K562 (cell line): ENCODE data around the gene SCAMP5. TPM values are rescaled to one million over a fixed set of nuclear protein-coding genes. Genes with fewer than 3 reads are reported as not detected.

Experiments
- ARID4B ChIP-seq: sonication (generic); formaldehyde crosslinking; IDR thresholded peaks from 2 replicates; pipeline ENCODE4 v1.8.0; 2022; ENCODE audit warnings: mild to moderate bottlenecking, missing genetic modification reagents
- BMI1 ChIP-seq: fragments of 150-350 bp; IDR thresholded peaks from 2 replicates; pipeline ENCODE4 v1.6.1; 2014; ENCODE audit warnings: low read length
- BRD9 ChIP-seq: fragments of 450-650 bp; IDR thresholded peaks from 2 replicates; pipeline ENCODE4 v1.6.1; 2018; ENCODE audit warnings: low read depth; ENCODE audit not compliant: partially characterized antibody
- CCNT2 ChIP-seq: IDR thresholded peaks from 2 replicates; pipeline ENCODE4 v1.6.1; 2011; ENCODE audit warnings: borderline replicate concordance, low read depth, mild to moderate bottlenecking, moderate library complexity, mixed read lengths, low read length; ENCODE audit not compliant: insufficient read length; ENCODE audit errors: extremely low read depth
- GTF2A2 ChIP-seq: IDR thresholded peaks from 2 replicates; pipeline ENCODE4 v1.6.1; 2016; ENCODE audit warnings: mild to moderate bottlenecking, missing genetic modification characterization, missing compliant biosample characterization
- JUN ChIP-seq, 2 experiments: sonication (generic) in 1 of 2; formaldehyde crosslinking in 1 of 2; IDR thresholded peaks; 2 replicates each; pipeline versions ENCODE4 v1.6.1 to v1.8.0; 2012 to 2022; ENCODE audit warnings: borderline replicate concordance in 2 of 2, mild to moderate bottlenecking in 2 of 2, improper control_type of control experiment in 1 of 2, low read depth in 1 of 2, low read length in 1 of 2, missing genetic modification reagents in 1 of 2
- KAT8 ChIP-seq: fragments of 450-650 bp; IDR thresholded peaks from 2 replicates; pipeline ENCODE4 v1.6.1; 2016; ENCODE audit warnings: low read depth, mild to moderate bottlenecking
- LEF1 ChIP-seq: fragments of 450-650 bp; IDR thresholded peaks from 2 replicates; pipeline ENCODE4 v1.6.1; 2016; ENCODE audit warnings: mild to moderate bottlenecking
- NEUROD1 ChIP-seq: fragments of 150-350 bp; IDR thresholded peaks from 2 replicates; pipeline ENCODE4 v1.6.1; 2014; ENCODE audit warnings: borderline replicate concordance, low read length, low read depth; ENCODE audit not compliant: partially characterized antibody
- SMC3 ChIP-seq: conservative IDR thresholded peaks from 2 replicates; pipeline ENCODE4 v1.6.1; 2011; ENCODE audit warnings: low read depth, low read length, improper control_type of control experiment; ENCODE audit not compliant: insufficient read depth
- WHSC1 ChIP-seq: IDR thresholded peaks from one replicate; pipeline ENCODE4 v1.6.1; 2012; ENCODE audit warnings: low read length, control low read depth, inconsistent platforms
- ZBTB8A ChIP-seq: fragments of 450-650 bp; IDR thresholded peaks from 2 replicates; pipeline ENCODE4 v1.6.1; 2018; ENCODE audit warnings: mild to moderate bottlenecking, moderate library complexity; ENCODE audit not compliant: partially characterized antibody
- ZFX ChIP-seq: sonication (generic); formaldehyde crosslinking; IDR thresholded peaks from 2 replicates; pipeline ENCODE4 v1.8.0; 2022; ENCODE audit warnings: mild to moderate bottlenecking, missing genetic modification reagents, moderate library complexity
- ZNF551 ChIP-seq: fragments of 250-450 bp; sonication (Bioruptor Pico); IDR thresholded peaks from 2 replicates; pipeline ENCODE4 v1.5.0; 2021; ENCODE audit warnings: mild to moderate bottlenecking, moderate library complexity
- ZNF609 ChIP-seq: sonication (generic); formaldehyde crosslinking; IDR thresholded peaks from 2 replicates; pipeline ENCODE4 v1.8.1; 2023; ENCODE audit warnings: missing genetic modification reagents, mild to moderate bottlenecking, borderline replicate concordance
- ZNF644 ChIP-seq: fragments of 200-800 bp; sonication (Bioruptor generic); IDR thresholded peaks from 2 replicates; pipeline ENCODE4 v1.6.1; 2016; ENCODE audit warnings: low read depth, missing genetic modification characterization, missing compliant biosample characterization
- polyA plus RNA-seq, 8 experiments: library from polyadenylated mRNA; depleted of rRNA in 4 of 8; stranded (reverse) in 5 of 8; unstranded in 3 of 8; fragments of >200 nt; fragmentation: Nextera tagmentation in 2 of 8; fragmentation: Illumina TruSeq in 1 of 8; extraction: Ambion mirVana in 2 of 8; extraction: Trizol in 1 of 8; gene quantifications; 2 replicates each; pipeline versions ENCODE4 v1.2.1 to v1.2.3, GENCODE V29; 2011 to 2014; ENCODE audit warnings: inconsistent platforms in 1 of 8, missing spikeins in 1 of 8
- total RNA-seq, 7 experiments: library from RNA; depleted of rRNA in 6 of 7; stranded (reverse); fragments of >200 nt in 6 of 7; fragmentation: Illumina TruSeq in 2 of 7; extraction: Trizol in 2 of 7; gene quantifications; 2 replicates each; pipeline versions ENCODE4 v1.2.1 to v1.2.3, GENCODE V29; 2011 to 2021; ENCODE audit warnings: low replicate concordance in 1 of 7

Gene SCAMP5
- total and polyA plus RNA-seq, 9 of the 15 experiments (the other 6 are each of a cell fraction or from before 2014, with no cell fraction given) = 0.09 to 0.29 (median 0.19) TPM; not detected in 5

GRCh38 chr15:75043509-75044257, 48.3 kb downstream of the SCAMP5 start (continued):
- TF ChIP-seq ARID4B (CRISPR knock-in tag) = peak; percentile 75
- TF ChIP-seq GTF2A2 = no peak
- TF ChIP-seq WHSC1 = no peak
- peak; percentile 88 for TF ChIP-seq ZFX (CRISPR knock-in tag)
- peak; percentile 81; the same call in 1 of the 2 replicates for TF ChIP-seq JUN (IDR thresholded peaks at IDR 0.05; ENCODE audit: borderline replicate concordance, low read depth, low read length)
- 0 out of 2 replicates have a peak, but pooled peaks have one; percentile 45 for TF ChIP-seq JUN (CRISPR knock-in tag; IDR thresholded peaks at IDR 0.05; ENCODE audit: borderline replicate concordance)
- peak; percentile 48 for TF ChIP-seq BRD9
- TF ChIP-seq CCNT2 = peak; percentile 67
- peak; percentile 40; the same call in 1 of the 2 replicates for TF ChIP-seq LEF1
- no peak for TF ChIP-seq ZBTB8A
- peak; percentile 58 for TF ChIP-seq NEUROD1
- no peak for TF ChIP-seq BMI1
- TF ChIP-seq SMC3 = peak; percentile 55; the same call in 1 of the 2 replicates
- TF ChIP-seq KAT8 = no peak
- TF ChIP-seq ZNF551 (CRISPR knock-in tag) = no peak
- TF ChIP-seq ZNF644 (tag) = 0 out of 2 replicates have a peak, but pooled peaks have one; percentile 32
- TF ChIP-seq ZNF609 = 0 out of 2 replicates have a peak, but pooled peaks have one; percentile 65
